ENCODE measurements around the gene PPM1G.
"Not testable (repeated sequence)": the region's sequence is repeated elsewhere in the genome, so short reads cannot be mapped to it uniquely, and the experiment has no call there.

The PPM1G gene, protein sequence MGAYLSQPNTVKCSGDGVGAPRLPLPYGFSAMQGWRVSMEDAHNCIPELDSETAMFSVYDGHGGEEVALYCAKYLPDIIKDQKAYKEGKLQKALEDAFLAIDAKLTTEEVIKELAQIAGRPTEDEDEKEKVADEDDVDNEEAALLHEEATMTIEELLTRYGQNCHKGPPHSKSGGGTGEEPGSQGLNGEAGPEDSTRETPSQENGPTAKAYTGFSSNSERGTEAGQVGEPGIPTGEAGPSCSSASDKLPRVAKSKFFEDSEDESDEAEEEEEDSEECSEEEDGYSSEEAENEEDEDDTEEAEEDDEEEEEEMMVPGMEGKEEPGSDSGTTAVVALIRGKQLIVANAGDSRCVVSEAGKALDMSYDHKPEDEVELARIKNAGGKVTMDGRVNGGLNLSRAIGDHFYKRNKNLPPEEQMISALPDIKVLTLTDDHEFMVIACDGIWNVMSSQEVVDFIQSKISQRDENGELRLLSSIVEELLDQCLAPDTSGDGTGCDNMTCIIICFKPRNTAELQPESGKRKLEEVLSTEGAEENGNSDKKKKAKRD

DNA sequence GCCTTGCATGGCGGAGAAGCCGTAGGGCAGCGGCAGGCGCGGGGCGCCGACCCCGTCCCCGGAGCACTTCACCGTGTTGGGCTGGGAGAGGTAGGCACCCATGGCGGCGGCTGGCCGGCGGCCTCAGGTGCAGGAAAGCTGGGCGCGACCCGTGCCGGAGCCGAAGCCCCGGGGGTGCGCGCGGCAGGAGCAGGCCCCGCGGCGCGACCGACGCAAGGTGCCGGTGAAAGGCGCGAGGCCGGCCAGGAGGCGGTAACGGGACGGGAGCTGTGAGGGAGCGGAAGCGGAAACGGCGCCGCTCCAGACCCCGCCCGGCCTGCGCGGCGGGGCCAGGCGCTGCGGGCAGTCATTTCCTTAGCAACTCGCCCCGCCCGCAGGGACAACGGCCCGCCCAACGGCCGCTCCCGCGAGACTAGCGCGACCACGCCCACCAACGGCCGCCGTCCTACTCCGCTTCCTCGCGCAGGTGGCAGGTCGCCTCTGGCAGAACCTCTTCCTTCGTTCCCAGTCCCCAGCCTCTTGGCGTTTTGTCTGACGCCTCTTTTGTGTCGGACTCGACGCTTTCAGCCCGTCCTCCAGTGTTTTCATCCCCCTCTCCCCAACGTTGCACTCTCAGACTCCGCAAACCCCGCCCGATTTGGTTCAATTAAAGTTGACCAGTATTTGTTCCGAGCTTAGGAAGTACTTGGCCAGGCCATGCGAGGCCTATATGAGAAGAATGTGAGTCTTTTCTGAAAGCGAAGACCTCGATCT lies at the start of gene PPM1G:
TSS of gene PPM1G (minus strand) at position 271 of the 753 bp plus-strand sequence. CDS start at position 102, 169 bp downstream.
- in situ Hi-C loops (cut with MboI; ENCODE audit: low sequenced_read_pairs): no loop called here

DNA sequence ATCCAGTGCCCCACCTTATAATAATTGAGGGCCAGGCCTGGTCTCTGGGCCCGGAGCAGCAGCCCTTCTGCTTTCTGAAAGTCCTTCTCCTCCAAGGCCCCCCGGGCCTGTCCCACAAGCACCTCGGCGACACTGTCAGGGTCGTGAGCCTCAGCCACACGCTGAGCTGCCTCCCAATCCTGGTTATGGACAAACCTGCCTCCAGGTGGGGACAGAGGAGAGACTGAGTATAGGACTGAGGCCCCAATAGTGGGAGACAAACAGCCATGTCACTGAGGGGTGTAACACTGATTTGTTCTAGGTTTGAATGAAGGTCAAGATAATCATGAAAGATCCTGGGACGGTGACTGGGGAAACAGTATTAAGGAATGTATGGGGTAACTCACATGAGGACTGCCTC lies 44.6 kb upstream of the PPM1G start:
- in situ Hi-C loops (cut with MboI; ENCODE audit: low sequenced_read_pairs): no loop called here

DNA sequence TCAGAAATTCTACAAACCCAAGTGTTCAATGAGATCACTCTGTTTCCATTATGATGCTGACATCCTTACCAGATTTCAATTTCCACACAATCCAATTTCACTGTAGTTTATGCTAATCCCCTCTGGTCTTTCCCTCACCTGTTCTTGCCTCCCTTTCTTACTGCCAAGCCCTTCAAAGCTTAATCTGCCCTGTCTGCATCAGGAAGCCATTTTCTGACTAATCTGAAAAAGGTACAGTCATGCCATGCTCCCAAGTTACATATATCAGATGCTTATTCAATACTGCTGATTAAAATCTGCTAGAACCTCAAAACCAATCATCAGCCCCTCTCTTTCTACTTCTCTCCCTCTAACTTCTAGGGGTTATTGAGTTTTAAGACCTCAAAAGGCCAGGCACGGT lies 41.7 kb upstream of the PPM1G start:
- in situ Hi-C loops (cut with MboI; ENCODE audit: low sequenced_read_pairs): no loop called here

DNA sequence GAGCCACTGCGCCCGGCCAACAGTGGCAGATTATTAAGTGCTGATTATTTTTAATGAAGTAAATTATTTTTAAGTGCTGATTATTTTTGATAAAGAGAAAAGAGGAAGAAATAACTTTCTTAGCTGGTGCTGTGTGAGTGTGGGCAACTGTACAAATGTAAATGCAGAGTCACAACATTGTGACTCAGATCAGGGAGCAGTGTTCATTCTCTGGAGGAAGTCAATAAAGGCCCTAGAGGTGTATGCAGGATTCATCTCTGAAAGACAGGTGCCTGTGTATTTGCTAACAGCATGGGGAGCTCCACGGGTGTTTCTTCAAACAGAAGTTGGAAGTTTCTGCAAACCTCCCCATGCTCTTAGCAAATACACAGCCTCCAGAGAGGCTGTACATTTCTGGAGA lies 39.0 kb upstream of the PPM1G start:
- in situ Hi-C loops (cut with MboI; ENCODE audit: low sequenced_read_pairs): no loop called here

DNA sequence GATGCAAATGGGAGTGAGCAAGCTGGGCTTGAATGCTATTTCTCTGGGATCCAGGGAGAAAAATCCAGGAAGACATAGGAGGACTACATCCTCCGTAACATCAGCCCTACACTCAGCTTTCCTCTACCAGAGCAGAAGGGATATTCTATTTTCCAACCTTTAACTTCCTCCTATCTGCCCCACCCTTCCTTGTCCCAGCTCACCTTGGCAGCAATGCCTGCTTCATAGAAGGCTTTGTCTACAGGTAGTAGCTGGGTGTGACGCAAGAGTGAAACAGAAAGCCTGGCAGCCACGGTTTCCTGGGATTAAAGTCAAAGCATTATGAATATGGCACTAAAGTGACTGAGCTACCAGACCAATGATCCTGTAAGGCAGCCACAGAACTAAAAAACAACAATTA lies 36.7 kb upstream of the PPM1G start:
- in situ Hi-C loops (cut with MboI; ENCODE audit: low sequenced_read_pairs): no loop called here

DNA sequence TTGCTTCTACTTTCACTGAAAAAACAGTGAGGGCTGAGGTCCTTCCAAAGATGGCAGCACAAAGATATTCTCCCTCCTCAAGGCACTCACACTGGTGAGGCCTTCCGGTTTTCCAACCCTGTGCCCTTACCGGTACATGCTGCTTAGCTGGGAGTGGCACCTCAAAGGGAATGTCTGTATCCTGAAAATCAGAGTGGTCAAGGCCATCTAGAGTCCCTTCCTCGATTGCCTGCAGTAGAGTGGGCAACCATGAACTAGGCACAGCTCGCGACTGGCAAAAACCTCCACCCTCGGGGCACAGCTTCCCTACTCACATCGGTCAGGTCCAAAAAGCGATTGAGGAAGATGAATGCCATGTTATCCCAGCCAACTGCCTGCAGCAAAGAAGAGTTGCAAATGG lies 36.2 kb upstream of the PPM1G start:
- in situ Hi-C loops (cut with MboI; ENCODE audit: low sequenced_read_pairs): no loop called here

DNA sequence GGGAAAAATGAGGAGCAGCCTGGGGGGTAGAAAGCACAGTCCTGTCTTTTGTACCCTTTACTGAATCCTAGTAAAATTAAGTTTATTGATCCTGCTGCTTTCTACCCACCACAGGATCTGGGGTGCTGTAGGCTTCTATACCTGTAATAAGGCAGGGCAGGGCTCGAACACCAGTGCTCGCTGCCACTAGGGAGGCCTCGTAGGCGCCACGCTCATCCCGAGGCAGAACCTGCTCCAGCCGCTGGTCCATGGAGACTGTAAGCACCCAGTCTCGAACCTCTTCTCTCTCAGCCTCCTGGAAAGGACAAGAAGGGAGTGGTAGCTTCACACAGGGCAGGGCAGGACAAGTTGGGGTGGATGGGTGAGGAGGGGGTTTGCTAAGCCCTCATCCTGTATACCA lies 35.8 kb upstream of the PPM1G start:
- in situ Hi-C loops (cut with MboI; ENCODE audit: low sequenced_read_pairs): no loop called here

DNA sequence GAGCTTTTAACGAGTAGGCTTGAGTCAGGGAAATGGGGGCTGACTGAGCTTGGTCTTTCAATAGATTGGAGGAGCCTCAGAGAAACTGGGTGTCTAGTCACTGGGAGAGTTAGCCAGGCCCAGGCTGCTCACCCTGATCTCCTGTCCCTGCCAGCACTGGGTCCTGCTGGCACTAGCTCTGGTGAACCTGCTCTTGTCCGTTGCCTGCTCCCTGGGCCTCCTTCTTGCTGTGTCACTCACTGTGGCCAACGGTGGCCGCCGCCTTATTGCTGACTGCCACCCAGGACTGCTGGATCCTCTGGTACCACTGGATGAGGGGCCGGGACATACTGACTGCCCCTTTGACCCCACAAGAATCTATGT lies 33.5 kb upstream of the PPM1G start:
- in situ Hi-C loops (cut with MboI; ENCODE audit: low sequenced_read_pairs): no loop called here

DNA sequence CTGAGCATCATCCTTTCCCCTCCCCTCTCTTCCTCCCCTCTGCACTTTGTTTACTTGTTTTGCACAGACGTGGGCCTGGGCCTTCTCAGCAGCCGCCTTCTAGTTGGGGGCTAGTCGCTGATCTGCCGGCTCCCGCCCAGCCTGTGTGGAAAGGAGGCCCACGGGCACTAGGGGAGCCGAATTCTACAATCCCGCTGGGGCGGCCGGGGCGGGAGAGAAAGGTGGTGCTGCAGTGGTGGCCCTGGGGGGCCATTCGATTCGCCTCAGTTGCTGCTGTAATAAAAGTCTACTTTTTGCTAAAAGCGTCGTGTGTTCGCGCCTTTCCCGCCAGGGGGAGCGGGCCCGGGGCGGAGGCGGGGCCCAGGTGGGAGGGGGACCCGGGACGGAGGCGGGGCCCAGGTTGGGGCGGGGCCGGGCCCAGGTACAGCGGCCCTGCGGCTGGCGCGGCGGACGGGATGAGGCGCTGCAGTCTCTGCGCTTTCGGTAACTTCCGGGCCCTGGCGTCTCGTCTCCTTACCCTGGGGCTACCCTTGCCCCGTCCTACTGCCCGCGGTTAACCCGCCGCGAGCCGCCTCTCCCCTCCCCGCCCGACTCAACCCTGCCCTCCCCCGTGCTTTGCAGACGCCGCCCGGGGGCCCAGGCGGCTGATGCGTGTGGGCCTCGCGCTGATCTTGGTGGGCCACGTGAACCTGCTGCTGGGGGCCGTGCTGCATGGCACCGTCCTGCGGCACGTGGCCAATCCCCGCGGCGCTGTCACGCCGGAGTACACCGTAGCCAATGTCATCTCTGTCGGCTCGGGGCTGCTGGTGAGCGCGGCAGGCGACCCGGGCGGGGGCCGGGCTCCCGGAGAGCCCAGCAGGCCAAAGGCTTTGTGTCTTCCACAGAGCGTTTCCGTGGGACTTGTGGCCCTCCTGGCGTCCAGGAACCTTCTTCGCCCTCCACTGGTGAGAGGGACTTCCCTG lies 32.8 kb upstream of the PPM1G start, which contains the start of gene KRTCAP3:
TSS of gene KRTCAP3 (plus strand) at position 424 of the 962 bp plus-strand sequence. CDS start at position 456, 32 bp downstream.
- in situ Hi-C loops (cut with MboI; ENCODE audit: low sequenced_read_pairs): no loop called here

DNA sequence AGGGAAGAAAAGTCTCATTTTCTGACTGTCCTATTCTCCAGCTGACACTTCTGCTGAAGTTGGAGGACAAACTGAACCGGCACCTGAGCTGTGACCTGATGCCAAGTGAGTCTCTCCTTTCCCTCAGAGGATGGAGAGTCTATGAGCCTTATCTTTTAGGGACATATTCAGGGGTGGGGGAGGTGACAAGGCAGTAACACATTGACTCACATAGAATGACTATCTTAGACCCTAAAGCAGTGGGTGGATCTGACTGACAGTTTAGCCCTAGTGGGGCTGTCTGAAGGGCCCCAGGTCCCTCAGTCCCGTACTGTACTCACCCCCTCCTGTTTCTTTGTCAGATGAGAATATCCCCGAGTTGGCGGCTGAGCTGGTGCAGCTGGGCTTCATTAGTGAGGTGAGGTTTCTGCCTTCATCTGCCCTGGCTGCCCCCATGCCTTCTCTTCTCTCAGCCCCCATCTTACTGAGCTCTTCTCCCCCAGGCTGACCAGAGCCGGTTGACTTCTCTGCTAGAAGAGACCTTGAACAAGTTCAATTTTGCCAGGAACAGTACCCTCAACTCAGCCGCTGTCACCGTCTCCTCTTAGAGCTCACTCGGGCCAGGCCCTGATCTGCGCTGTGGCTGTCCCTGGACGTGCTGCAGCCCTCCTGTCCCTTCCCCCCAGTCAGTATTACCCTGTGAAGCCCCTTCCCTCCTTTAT lies 32.0 kb upstream of the PPM1G start:
- in situ Hi-C loops (cut with MboI; ENCODE audit: low sequenced_read_pairs): no loop called here

DNA sequence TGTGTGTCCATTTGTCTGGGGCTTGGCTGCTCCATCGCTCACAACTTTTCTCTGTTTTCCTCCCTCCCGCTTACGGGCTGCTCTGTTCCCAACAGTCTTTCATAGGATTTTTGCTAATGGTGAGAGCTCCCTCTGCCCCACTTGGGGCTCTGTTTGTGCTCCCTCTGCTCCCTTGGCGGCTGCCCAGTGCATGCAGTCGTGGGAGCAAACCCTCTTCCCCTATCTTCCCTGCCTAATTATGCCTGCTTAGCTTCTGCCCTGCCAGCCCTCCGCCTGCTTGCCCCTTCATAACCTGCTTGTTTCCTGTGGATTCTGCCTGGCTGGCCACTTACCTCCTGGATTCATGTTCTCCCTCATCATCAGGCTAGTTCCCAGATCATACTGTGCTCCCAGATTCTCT lies 26.2 kb upstream of the PPM1G start:
- in situ Hi-C loops (cut with MboI; ENCODE audit: low sequenced_read_pairs): no loop called here

DNA sequence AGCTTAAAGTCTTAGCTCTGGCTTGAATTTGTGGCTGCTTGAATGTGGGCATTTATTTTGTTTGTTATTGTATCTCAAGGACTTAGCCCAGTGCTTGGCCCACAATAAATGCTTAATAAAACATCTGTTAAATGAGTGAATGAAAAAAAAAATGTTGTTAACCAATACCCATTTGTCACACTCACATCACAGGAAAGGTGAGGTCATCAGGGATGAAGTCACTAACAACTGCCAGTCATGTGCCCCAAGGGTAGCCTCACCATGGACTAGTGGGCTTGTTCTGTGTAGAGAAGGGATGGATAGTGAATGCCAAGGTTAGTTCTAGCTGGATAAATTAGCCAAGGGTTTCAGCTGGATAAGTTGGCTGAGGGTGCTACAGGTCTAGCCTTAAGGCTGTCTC lies 22.0 kb upstream of the PPM1G start:
- in situ Hi-C loops (cut with MboI; ENCODE audit: low sequenced_read_pairs): no loop called here

DNA sequence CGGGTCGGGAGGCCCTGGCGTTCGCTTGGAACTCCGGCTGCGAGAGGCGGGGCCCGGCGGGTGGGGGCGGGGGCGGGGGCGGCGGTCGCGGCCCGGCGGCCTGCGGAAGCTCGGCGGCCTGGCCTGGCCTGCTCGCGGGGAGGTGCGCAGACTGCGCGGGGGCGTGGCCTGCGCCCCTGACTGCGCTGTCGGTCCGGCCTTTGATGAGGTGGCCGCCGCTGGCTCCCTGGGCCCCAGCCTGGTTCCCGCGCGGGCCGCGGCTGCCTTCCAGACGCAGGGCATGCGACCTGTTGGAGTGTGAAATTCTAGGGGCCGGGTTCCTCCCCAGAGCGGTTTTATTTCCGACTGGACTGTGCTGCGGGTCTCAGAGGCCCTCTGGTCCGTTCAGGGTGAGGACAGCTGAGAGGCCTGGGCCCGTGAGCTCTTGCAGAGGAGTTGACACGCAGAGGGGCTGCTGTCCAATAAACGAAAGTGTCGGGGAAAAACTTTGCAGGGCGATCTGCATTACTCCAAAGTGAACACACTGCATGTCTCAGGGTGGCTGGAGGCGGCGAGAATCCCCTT lies 19.7 kb upstream of the PPM1G start:
- in situ Hi-C loops (cut with MboI; ENCODE audit: low sequenced_read_pairs): no loop called here

DNA sequence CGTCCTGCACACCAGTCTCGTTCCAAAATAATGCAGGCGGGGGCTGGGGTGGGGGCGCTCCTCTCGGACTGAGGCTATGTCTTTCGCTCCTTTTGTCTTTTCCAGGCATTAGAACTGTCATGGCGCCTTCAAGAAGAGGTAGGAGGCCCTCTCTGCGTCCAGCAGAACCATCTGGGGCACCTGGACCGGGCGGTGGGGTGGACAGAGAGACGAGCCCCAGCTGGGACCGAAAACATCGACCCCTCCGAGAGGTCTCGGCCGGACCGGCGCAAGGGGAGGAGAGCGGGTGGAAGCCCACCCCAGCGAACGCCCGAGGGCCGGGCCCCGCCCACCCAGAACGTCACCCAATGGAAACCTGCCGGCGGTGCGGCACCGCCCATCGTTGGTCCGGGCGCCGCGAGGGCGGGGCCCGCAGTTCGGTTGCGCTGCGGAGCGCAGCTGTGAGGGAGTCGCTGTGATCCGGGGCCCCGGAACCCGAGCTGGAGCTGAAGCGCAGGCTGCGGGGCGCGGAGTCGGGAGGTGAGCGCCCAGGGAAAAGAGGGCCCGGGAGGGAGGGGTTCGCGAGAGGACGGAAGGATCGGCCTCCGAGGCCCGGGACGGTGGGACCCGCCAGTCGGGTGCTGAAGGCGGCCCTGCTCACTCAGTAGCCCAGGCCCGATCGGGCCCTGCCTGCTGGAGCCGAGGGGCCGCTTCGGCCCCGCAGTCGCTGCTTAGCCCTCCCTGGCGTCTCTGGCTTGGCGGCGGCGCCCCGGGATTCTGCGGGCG lies 19.0 kb upstream of the PPM1G start, which contains the start of gene NRBP1:
TSS of gene NRBP1 (plus strand) at position 419 of the 765 bp plus-strand sequence. CDS start 4,643 bp downstream, outside the sequence.
- in situ Hi-C loops (cut with MboI; ENCODE audit: low sequenced_read_pairs): no loop called here

DNA sequence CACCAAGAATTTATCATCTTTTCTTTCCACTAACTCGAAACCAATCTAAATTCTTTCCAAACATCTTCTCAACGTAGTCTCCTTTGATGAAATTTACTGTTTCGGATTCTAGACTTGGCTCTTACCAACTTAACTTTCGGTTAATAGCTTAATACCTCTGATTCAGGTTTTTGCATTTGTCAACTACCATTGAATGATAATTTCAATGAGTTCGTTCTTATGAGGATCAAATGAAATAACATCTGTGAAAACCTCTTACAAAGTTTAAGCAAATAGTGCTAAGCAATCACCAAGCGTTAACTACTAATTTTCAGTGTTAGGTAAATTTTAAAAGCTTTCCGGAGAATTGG lies 18.4 kb upstream of the PPM1G start:
- in situ Hi-C loops (cut with MboI; ENCODE audit: low sequenced_read_pairs): no loop called here

DNA sequence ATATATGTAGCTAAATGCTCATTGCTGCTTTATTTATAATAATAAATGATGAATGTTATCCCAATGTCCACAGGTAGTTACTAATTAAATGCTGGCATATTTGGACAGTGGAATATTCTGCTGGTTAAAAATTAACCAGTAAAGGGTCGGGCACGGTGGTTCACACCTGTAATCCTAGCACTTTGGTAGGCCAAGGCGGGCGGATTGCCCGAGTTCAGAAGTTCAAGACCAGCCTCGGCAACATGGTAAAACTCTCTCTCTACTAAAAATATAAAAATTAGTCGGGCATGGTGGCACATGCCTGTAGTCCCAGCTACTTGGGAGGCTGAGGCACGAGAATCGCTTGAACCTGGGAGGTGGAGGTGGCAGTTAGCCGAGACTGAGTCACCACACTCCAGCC lies 15.6 kb upstream of the PPM1G start:
- in situ Hi-C loops (cut with MboI; ENCODE audit: low sequenced_read_pairs): not testable (repeated sequence)

DNA sequence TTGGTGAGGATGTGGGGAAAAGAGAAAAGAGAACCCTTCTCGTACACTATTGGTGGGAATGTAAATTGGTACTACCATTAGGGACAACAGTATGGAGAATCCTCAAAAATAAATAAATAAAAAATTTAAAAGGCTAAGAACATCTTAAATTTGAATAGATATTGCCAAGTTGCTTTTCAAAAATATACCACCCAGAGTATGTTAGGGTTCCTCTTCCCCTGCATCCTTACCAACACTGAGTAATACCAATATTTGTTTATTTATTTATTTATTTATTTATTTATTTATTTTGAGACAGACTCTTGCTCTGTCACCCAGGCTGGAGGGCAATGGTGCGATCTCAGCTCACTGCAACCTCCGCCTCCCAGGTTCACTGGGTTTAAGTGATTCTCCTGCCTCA lies 13.6 kb upstream of the PPM1G start:
- in situ Hi-C loops (cut with MboI; ENCODE audit: low sequenced_read_pairs): no loop called here

DNA sequence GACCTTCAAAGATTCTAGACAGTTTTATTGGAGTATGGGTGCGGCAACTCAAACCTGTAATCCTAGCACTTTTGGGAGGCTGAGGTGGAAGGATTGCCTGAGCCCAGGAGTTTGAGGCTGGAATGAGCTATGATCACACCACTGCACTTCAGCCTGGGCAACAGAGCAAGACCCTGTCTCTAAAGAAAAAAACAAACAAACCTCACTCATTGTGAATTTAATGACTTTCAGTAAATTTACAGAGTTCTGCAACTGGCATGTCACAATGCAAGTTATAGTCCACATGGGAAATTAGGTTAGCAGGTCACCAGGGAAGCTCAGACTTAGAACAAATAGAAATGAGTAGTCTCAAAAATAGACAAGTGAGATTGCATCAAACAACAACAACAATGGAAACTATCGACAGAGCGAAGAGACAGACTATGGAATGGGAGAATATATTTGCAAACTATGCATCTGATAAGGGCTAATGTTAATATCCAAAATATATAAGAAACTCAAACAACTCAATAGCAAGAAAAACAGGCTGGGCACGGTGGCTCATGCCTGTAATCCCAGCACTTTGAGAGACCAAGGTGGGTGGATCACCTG lies 12.4 kb upstream of the PPM1G start:
- in situ Hi-C loops (cut with MboI; ENCODE audit: low sequenced_read_pairs): no loop called here

DNA sequence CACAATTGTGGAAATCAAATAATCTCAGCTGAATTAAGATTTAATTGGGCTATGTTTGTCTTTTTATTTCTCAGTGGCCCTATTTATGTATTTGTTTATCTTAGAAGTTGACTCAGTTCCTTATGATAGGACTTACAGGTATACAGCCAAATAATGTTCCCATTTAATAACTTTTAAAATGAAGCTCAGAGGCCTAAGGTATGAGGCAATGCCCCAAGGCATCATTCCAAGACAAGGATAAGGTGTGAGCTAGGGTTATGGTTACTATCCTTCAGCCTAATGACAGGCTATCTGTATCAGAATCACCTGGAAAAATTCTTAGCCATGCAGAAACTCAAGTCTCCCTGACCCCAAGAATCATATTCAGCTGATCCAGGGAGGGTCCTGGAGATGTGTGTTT lies 11.6 kb upstream of the PPM1G start:
- in situ Hi-C loops (cut with MboI; ENCODE audit: low sequenced_read_pairs): no loop called here

All from HL-60/S4 treated with retinoic acid at 250 ng/mL for 4 days and 3 days (cell line).